HG03066 (cell line): ENCODE data around the gene LIN7B.

ENCODE experiments used
- ATAC-seq: cut with Tn5 transposase; IDR thresholded peaks from one replicate; pipeline ENCODE4 v1.9.1; 2021; ENCODE audit warnings: low read depth; ENCODE audit not compliant: unreplicated experiment

Gene LIN7B

GRCh38 chr19:49094505-49095482 is 19.4 kb upstream of the LIN7B start:
- no peak for ATAC-seq

- no peak for ATAC-seq
These were observed 16.5 kb upstream of the LIN7B start for GRCh38 chr19:49097453-49098288.

DNA sequence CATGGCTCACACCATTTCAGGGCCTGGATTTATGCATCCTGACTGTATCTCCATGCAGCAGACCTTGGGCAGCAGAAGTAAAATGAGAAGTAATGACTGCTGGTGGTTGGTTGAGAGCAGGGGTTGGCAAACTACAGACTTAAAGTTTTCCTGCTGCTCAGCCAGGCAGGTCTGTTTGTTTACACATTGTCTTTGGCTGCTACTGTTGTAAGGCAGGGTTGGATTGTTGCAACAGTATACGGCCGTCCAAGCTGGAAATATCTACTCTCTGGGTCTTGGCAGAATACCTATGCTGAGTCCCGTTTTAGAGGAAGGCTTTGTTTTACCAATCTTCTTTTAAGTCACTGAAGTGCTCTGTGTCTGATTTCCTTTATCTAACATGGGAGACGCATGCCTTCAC is 15.4 kb upstream of the LIN7B start:
- no peak for ATAC-seq

GRCh38 chr19:49101160-49101559 is 13.0 kb upstream of the LIN7B start:
- ATAC-seq = no peak

- no peak for ATAC-seq
These were observed 11.9 kb upstream of the LIN7B start for GRCh38 chr19:49102303-49102702.

GRCh38 chr19:49103331-49104085 is 10.7 kb upstream of the LIN7B start:
- ATAC-seq = no peak

DNA sequence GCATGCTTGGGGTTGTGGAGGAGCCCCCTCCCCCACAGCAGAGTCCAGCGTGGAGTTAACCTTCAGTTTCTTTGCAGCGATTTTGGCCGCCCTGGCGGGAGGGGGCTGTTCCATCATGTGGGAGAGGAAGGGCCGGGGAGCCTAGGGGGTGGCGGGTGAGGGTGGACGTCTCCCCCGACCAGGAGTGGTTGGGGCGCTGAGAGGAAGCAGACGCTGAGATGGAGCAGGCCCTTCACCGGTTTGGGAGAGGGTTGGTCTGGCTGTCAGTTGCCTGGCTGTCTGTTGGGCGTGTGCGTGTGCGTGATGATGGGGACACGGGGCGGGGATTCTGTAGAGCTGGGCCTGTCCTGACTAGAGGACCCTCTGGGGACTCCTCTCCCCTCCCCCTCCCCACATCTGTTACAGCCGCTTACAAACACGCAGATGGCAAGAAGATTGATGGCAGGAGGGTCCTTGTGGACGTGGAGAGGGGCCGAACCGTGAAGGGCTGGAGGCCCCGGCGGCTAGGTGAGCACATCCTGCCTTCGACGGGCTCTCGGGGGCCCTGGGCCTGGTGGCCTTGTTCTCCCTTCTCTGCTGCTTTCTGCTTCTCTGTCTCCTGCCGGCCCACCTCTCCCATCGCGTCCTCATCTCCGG is 9.8 kb upstream of the LIN7B start:
- ATAC-seq = no peak

DNA sequence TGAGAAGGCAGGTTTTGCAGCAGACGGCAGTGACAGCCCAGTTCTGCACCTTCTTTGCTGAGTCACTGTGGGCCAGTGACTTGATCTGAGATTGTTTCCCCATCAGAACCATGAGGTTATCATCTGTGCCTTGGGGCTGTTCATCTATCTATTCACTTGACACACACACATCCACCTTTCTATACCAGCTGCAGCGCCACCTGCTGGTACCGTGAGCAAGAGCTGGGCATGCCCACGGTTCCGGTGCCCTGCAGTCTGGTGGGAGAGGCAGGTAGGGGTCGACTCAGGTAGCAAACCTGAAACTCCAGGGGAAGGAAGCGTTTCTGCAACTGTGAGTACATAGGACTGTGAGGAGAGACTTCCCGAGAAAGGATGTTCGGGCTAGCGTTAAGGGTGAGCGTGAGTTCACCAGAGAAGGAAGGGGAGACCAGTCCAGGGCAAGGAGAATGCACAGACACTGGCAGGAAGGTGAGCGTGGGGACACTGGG is 7.5 kb upstream of the LIN7B start:
- no peak for ATAC-seq

DNA sequence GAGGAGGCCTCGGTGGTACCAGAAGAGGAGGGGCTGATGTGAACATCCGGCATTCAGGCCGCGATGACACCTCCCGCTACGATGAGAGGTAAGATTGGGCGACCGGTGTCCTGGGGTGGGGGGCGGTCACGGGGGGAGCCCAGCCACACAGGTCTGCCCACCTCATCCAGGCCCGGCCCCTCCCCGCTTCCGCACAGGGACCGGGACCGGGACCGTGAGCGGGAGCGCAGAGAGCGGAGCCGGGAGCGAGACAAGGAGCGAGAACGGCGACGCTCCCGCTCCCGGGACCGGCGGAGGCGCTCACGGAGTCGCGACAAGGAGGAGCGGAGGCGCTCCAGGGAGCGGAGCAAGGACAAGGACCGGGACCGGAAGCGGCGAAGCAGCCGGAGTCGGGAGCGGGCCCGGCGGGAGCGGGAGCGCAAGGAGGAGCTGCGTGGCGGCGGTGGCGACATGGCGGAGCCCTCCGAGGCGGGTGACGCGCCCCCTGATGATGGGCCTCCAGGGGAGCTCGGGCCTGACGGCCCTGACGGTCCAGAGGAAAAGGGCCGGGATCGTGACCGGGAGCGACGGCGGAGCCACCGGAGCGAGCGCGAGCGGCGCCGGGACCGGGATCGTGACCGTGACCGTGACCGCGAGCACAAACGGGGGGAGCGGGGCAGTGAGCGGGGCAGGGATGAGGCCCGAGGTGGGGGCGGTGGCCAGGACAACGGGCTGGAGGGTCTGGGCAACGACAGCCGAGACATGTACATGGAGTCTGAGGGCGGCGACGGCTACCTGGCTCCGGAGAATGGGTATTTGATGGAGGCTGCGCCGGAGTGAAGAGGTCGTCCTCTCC is 6.3 kb upstream of the LIN7B start:
- no peak for ATAC-seq

DNA sequence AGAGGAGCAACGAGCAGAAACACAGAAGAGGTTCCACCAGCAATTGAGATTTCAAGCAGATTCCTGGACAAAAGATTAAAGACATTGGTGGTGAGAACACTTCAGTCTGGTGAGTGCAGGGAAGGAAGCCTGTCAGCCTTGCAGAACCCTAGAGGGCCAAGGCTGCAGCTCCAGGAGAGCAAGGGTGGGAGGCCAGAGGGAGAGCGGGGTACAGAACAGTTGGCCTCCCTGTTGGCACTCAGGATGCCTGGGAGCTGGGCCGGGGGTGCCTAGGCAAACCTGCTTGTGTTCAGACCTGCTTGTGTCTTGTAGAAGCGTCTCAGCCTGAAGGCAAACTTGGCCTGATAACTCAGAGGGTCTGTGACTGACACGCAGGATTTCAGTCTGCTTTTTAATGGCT is 5.1 kb upstream of the LIN7B start:
- ATAC-seq = no peak

DNA sequence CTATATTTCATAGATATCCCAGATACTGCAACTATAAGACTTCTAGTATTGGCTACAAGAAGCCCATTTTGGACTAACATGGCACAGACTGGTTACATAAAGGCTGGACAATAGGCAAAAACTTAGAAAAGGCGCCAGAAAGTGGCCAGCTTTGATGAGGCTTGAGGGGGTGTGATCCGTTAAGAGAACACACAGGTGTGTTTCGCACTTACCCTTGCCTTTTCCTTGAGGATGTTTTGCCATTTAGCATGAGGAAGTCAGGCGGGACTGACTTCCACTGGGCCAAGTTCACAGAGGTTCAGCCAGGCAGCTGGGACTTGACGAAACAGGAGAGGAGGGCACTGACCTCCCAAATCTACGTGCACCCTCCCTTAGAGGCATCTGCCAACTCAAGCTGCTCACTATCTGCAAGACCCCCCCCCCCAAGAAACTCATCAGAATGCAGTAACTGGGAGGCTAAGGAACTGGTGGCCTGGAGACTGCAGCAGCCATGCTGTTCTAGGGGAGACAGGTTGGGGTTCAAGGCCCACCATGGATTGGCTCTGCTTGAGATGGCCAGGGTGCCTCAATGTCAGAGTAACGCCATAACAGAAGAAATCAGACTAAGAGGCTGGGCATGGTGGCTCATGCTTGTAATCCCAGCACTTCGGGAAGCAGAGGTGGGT is 4.5 kb upstream of the LIN7B start:
- ATAC-seq = no peak

- ATAC-seq = no peak
These were observed 3.6 kb upstream of the LIN7B start for GRCh38 chr19:49110567-49110966.

GRCh38 chr19:49111218-49111998 is 2.8 kb upstream of the LIN7B start:
- ATAC-seq = no peak

- no peak for ATAC-seq
These were observed 627 bp downstream of the LIN7B start for GRCh38 chr19:49114630-49115363.

- ATAC-seq = no peak
These were observed 2.4 kb downstream of the LIN7B start for GRCh38 chr19:49116544-49116943.

DNA sequence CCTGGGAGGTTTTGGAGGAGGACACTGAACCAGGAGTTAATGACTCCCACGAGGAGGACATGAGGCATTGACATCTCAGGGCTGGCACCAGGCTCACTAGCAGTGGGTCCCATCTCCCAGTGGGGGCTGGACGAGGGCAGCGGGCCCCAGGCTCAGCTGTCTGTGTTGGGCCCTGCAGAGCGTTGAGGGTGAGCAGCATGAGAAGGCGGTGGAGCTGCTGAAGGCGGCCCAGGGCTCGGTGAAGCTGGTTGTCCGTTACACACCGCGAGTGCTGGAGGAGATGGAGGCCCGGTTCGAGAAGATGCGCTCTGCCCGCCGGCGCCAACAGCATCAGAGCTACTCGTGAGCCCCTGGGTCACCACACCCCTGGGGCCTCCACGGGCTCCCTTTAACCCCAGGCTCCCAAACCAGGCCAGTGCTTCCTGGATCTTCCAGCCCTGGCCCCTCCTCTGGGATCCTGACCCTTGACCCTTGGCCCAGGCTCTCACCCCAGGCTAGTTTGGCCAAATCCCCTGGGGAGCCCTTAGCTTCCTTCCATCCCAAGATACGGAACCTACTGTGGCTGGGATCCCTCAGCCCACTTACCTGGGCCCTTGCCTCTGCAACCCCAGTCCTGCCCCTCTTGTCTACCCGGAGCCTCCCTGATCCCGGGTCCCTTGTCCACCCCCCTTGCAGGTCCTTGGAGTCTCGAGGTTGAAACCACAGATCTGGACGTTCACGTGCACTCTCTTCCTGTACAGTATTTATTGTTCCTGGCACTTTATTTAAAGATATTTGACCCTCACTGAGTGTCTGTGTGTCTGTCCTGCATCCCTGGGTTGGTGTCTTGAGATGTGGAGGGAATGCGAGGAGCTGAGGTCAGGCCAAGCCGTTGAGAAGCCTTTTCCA is 3.8 kb downstream of the LIN7B start:
- ATAC-seq = no peak
